Upper lobe of left lung (tissue), 4 donors: ENCODE data around the gene FCER1G.

Experiments
- CTCF ChIP-seq, 6 experiments: fragments of 450-650 bp in 4 of 6; fragments of 200-600 bp in 2 of 6; sonication (generic) in 2 of 6; IDR thresholded peaks; one replicate each; pipeline ENCODE4 v1.5.1; 2016 to 2019; ENCODE audit warnings: antibody characterized with exemption in 6 of 6
- EP300 ChIP-seq, 4 donors: sonication (generic); formaldehyde crosslinking; IDR thresholded peaks; one replicate each; pipeline ENCODE4 v1.5.1; 2017; ENCODE audit warnings: antibody characterized with exemption in 4 of 4, control low read depth in 2 of 4
- POLR2A ChIP-seq, 4 donors: fragments of 450-650 bp; IDR thresholded peaks; one replicate each; pipeline ENCODE4 v1.5.1; 2016 to 2017; ENCODE audit warnings: antibody characterized with exemption in 4 of 4, mild to moderate bottlenecking in 2 of 4

DNA sequence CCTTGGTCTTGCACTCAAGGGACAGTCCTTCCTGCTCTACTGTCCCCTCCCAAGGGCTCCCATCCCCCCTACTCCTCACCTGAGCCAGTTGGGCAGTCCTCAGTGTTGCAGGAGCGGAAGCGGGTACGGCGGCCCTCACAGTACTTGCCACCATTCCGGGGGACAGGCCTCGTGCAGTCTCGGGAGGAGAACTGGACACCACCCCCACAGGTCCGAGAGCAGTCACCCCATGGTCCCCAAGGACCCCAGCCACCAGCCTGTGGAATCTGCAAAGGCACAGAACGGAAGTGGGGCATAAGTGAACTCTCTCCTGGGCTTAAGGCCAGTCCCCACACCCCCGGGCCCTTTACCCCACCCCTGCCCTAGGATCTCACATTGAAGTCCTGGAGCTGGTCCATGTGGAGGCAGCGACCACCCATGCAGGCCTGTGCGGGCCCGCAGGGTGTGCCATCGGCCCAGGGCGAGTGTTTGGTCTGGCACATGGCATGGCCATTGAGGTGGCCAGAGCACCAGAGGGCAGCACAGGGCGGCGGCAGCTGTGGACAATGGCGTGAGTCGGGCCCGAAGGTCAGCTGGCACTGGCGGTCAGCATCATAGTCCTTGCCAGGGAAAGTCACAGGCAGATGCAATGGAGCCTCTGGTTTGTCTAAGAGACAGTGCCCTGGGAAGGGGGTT, 21.4 kb upstream of the FCER1G start:
- TF ChIP-seq CTCF (IDR thresholded peaks at IDR 0.05) = no peak
- TF ChIP-seq EP300 (IDR thresholded peaks at IDR 0.05) = no peak
- no peak for TF ChIP-seq POLR2A (IDR thresholded peaks at IDR 0.05)
